HEK293 (cell line): ENCODE measurements around the gene PRSS33.

ENCODE experiments used
- CTCF ChIA-PET: fragments of 350-600 bp; formaldehyde crosslinking; extraction: SDS; loops from one replicate; lab custom pipeline; 2021; ENCODE audit warnings: antibody characterized with exemption; lab: Yijun Ruan, JAX
- POLR2A ChIA-PET: fragments of 300-600 bp; formaldehyde crosslinking; extraction: SDS; loops from one replicate; lab custom pipeline; 2020; ENCODE audit warnings: antibody characterized with exemption, inconsistent platforms; lab: Yijun Ruan, JAX
- H3K27ac ChIP-seq: fragments of 200-500 bp; sonication (Bioruptor generic); 2 replicates; pipeline ENCODE4 v1.5.1; 2014; ENCODE audit warnings: low read depth, low read length, control low read depth, inconsistent platforms; ENCODE audit errors: extremely low read depth
- H3K36me3 ChIP-seq, 2 experiments: fragments of 200-500 bp in 1 of 2; sonication (Bioruptor generic) in 1 of 2; 1 replicate in 1 of 2; 2 replicates in 1 of 2; pipeline ENCODE4 v1.5.1; 2014 to 2017; ENCODE audit warnings: inconsistent platforms in 2 of 2, low read length in 2 of 2; ENCODE audit not compliant: control insufficient read depth in 2 of 2, insufficient read depth in 1 of 2
- H3K4me1 ChIP-seq: fragments of 200-500 bp; sonication (Bioruptor generic); 2 replicates; pipeline ENCODE4 v1.5.1; 2014; ENCODE audit warnings: mild to moderate bottlenecking, low read length, inconsistent platforms; ENCODE audit not compliant: control insufficient read depth, insufficient read depth
- H3K4me3 ChIP-seq: 2 replicates; pipeline ENCODE4 v1.5.1; 2011; ENCODE audit warnings: low read depth, mild to moderate bottlenecking, control low read depth, low read length, moderate library complexity
- H3K9me3 ChIP-seq: fragments of 200-500 bp; sonication (Bioruptor generic); 2 replicates; pipeline ENCODE4 v1.5.1; 2014; ENCODE audit warnings: low read depth, low read length, inconsistent platforms; ENCODE audit not compliant: control insufficient read depth, insufficient read depth
- EGR2 ChIP-seq: fragments of 450-650 bp; formaldehyde crosslinking; IDR thresholded peaks from 2 replicates; pipeline ENCODE4 v1.5.1; 2016; ENCODE audit warnings: low read depth, missing biosample characterization, missing genetic modification characterization
- KLF1 ChIP-seq: fragments of 450-650 bp; formaldehyde crosslinking; IDR thresholded peaks from 2 replicates; pipeline ENCODE4 v1.5.1; 2016; ENCODE audit warnings: missing biosample characterization, missing genetic modification characterization
- MYNN ChIP-seq: fragments of 450-650 bp; formaldehyde crosslinking; IDR thresholded peaks from 2 replicates; pipeline ENCODE4 v1.5.1; 2016; ENCODE audit warnings: missing biosample characterization, missing genetic modification characterization, borderline replicate concordance
- PRDM1 ChIP-seq: fragments of 450-650 bp; formaldehyde crosslinking; IDR thresholded peaks from 2 replicates; pipeline ENCODE4; 2016; ENCODE audit warnings: missing biosample characterization, missing genetic modification characterization
- YY1 ChIP-seq: fragments of 450-650 bp; formaldehyde crosslinking; IDR thresholded peaks from 2 replicates; pipeline ENCODE4 v1.5.1; 2018; ENCODE audit warnings: missing biosample characterization, missing genetic modification characterization
- ZFHX2 ChIP-seq: fragments of 450-650 bp; formaldehyde crosslinking; conservative IDR thresholded peaks from 2 replicates; pipeline ENCODE4 v1.5.1; 2016; ENCODE audit warnings: missing biosample characterization, missing genetic modification characterization
- ZNF521 ChIP-seq: fragments of 450-650 bp; formaldehyde crosslinking; IDR thresholded peaks from 2 replicates; pipeline ENCODE4 v1.5.1; 2017; ENCODE audit warnings: missing biosample characterization, mild to moderate bottlenecking, missing genetic modification characterization
- ZNF571 ChIP-seq: fragments of 450-650 bp; formaldehyde crosslinking; IDR thresholded peaks from 2 replicates; pipeline ENCODE4 v1.5.0; 2017; ENCODE audit warnings: missing biosample characterization, missing genetic modification characterization
- TF ChIP-seq, protein P1 (sequence below): IDR thresholded peaks from 2 replicates; pipeline ENCODE4 v1.6.1; 2011; ENCODE audit warnings: mild to moderate bottlenecking, low read depth, low read length, borderline replicate concordance
- TF ChIP-seq, protein P2 (sequence below): fragments of 450-650 bp; formaldehyde crosslinking; IDR thresholded peaks from 2 replicates; pipeline ENCODE4 v1.5.1; 2016; ENCODE audit warnings: missing biosample characterization, missing genetic modification characterization
- TF ChIP-seq, protein P3 (sequence below): fragments of 450-650 bp; formaldehyde crosslinking; IDR thresholded peaks from 2 replicates; pipeline ENCODE4 v1.5.1; 2016; ENCODE audit warnings: missing biosample characterization, missing genetic modification characterization
- TF ChIP-seq, protein P4 (sequence below): fragments of 450-650 bp; formaldehyde crosslinking; IDR thresholded peaks from 2 replicates; pipeline ENCODE4 v1.5.1; 2016; ENCODE audit warnings: missing biosample characterization, missing genetic modification characterization
- TF ChIP-seq, protein P5 (sequence below): fragments of 450-650 bp; formaldehyde crosslinking; IDR thresholded peaks from 2 replicates; pipeline ENCODE4 v1.5.1; 2017; ENCODE audit warnings: missing biosample characterization, missing genetic modification characterization

PRSS33 gene

DNA sequence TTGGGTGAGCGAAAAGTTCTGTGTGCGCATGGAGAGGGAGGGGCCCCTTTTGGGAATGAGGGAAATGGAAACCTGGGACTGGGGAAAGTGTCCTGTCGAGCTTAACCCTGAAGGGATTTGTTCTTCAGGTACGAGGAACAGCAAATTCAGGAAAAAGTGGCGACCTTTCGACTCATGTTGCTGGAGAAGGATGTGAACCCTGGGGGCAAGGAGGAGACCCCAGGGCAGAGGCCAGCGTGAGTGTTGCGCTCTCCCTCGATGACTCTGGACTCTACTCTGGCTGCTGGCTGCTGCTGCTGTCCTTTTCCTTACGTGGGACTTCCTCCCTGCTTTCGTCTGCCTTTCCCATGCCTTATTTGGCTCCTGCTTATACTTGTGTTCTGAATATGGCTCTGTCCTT, 30.0 kb downstream of the PRSS33 start:
- no peak overlapping the region for H3K27ac ChIP-seq
- TF ChIP-seq ZNF571 = no peak
- no peak for TF ChIP-seq MYNN
- TF ChIP-seq PRDM1 (tag by site-specific recombination) = 0 out of 2 replicates have a peak, but pooled peaks have one; percentile 18
- no peak for TF ChIP-seq YY1 (tag by site-specific recombination)
- TF ChIP-seq, protein P1, sequence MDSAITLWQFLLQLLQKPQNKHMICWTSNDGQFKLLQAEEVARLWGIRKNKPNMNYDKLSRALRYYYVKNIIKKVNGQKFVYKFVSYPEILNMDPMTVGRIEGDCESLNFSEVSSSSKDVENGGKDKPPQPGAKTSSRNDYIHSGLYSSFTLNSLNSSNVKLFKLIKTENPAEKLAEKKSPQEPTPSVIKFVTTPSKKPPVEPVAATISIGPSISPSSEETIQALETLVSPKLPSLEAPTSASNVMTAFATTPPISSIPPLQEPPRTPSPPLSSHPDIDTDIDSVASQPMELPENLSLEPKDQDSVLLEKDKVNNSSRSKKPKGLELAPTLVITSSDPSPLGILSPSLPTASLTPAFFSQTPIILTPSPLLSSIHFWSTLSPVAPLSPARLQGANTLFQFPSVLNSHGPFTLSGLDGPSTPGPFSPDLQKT = no peak
- H3K36me3 ChIP-seq = peaks cover 57 to 89% of the 10 kb centered on the region in 2 experiments
- no peak overlapping the region for H3K4me3 ChIP-seq
- POLR2A ChIA-PET = interaction anchor here (0.9 to 1.8 kb wide), 2 partner anchors 11 to 14 kb away, joined by 4 read pairs; no protein-coding TSS in a partner anchor
- no peaks in the 10 kb centered on the region for H3K9me3 ChIP-seq
- H3K4me1 ChIP-seq = peaks cover 5% of the 10 kb centered on the region
- CTCF ChIA-PET = interaction anchor here (0.7 kb wide), 1 partner anchor 47 kb away, joined by 5 read pairs; no protein-coding TSS in a partner anchor

DNA sequence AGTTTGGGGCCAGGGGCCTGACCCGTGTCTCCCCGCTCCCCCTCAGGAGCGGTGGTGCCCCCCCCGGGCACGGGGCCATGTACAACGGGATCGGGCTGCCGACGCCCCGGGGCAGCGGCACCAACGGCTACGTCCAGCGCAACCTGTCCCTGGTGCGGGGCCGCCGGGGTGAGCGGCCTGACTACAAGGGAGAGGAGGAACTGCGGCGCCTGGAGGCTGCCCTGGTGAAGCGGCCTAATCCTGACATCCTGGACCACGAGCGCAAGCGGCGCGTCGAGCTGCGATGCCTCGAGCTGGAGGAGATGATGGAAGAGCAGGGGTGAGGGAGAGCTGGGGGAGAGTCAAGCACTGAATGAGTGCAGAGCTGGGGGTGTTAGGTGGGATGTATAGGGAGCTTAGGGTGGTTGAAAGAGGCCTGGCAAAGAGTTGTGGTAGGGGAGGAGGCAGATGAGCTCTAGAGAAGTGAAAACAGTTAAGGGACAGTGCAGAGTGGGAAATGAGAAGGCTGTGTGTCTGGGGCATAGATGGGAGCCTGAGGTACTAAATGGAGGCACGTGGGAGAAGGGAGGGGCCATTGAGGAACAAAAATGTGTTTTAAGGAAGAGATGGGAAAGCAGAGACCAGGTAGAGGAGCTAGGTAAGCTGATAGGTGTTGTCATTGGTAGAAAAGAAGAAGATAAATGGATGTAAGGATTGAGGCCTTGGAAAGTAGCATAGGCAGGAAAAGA, 30.9 kb downstream of the PRSS33 start:
- ChIA-PET POLR2A (interaction anchor here (0.7 to 1.8 kb wide), 3 partner anchors 12 to 153 kb away, joined by 3 to 4 read pairs (median 4); no protein-coding TSS in a partner anchor), CTCF (interaction anchor here (0.6 kb wide), 1 partner anchor 104 kb away, joined by 4 read pairs; no protein-coding TSS in a partner anchor)
- TF ChIP-seq EGR2 (tag by site-specific recombination) = peak; percentile 37; the same call in 1 of the 2 replicates
- TF ChIP-seq, protein P2, sequence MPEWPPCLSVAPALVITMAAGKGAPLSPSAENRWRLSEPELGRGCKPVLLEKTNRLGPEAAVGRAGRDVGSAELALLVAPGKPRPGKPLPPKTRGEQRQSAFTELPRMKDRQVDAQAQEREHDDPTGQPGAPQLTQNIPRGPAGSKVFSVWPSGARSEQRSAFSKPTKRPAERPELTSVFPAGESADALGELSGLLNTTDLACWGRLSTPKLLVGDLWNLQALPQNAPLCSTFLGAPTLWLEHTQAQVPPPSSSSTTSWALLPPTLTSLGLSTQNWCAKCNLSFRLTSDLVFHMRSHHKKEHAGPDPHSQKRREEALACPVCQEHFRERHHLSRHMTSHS (tag by site-specific recombination) = 0 out of 2 replicates have a peak, but pooled peaks have one; percentile 34
- TF ChIP-seq, protein P3, sequence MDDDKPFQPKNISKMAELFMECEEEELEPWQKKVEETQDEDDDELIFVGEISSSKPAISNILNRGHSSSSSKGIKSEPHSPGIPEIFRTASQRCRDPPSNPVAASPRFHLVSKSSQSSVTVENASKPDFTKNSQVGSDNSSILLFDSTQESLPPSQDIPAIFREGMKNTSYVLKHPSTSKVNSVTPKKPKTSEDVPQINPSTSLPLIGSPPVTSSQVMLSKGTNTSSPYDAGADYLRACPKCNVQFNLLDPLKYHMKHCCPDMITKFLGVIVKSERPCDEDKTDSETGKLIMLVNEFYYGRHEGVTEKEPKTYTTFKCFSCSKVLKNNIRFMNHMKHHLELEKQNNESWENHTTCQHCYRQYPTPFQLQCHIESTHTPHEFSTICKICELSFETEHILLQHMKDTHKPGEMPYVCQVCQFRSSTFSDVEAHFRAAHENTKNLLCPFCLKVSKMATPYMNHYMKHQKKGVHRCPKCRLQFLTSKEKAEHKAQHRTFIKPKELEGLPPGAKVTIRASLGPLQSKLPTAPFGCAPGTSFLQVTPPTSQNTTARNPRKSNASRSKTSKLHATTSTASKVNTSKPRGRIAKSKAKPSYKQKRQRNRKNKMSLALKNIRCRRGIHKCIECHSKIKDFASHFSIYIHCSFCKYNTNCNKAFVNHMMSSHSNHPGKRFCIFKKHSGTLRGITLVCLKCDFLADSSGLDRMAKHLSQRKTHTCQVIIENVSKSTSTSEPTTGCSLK (tag by site-specific recombination) = no peak
- TF ChIP-seq PRDM1 (tag by site-specific recombination) = peak; percentile 69
- peak; percentile 37; the same call in 1 of the 2 replicates for TF ChIP-seq ZFHX2
- H3K9me3 ChIP-seq = no peaks in the 10 kb centered on the region
- H3K27ac ChIP-seq = 0 out of 2 replicates have a peak overlapping the region, but pooled peaks have one; percentile 2
- no peak overlapping the region for H3K4me3 ChIP-seq
- H3K4me1 ChIP-seq = peaks cover 5% of the 10 kb centered on the region
- peaks cover 51 to 80% of the 10 kb centered on the region in 2 experiments for H3K36me3 ChIP-seq

DNA sequence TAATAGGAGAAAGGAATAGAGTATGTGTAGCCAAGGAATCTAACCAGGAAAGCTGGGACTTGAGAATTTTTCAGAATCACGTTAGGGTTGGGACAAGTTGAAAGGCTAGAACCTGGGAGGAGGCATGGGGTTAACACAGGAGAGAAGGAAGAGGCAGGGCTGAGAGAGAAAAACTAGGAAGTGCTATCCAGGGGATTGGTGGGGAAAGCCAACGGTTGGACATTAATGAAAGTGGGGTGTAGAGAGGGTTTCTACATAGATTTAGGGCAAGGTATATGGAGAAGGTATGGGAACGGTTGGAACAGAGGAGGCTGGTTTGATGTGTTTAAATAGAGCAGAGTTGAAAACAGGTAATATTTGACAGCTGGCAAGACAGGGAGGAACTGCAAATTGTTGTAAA, 32.2 kb downstream of the PRSS33 start:
- POLR2A ChIA-PET = no interaction called here
- Histone ChIP-seq H3K36me3 (peaks cover 38 to 67% of the 10 kb centered on the region in 2 experiments), H3K4me3 (peak overlapping the region; percentile 96), H3K27ac (no peak overlapping the region; the same call in 1 of the 2 replicates), H3K9me3 (no peaks in the 10 kb centered on the region), H3K4me1 (peaks cover 5% of the 10 kb centered on the region)
- TF ChIP-seq ZNF521 (no peak), KLF1 (no peak), PRDM1 (tag by site-specific recombination) (peak; percentile 60)
- TF ChIP-seq, protein P4, sequence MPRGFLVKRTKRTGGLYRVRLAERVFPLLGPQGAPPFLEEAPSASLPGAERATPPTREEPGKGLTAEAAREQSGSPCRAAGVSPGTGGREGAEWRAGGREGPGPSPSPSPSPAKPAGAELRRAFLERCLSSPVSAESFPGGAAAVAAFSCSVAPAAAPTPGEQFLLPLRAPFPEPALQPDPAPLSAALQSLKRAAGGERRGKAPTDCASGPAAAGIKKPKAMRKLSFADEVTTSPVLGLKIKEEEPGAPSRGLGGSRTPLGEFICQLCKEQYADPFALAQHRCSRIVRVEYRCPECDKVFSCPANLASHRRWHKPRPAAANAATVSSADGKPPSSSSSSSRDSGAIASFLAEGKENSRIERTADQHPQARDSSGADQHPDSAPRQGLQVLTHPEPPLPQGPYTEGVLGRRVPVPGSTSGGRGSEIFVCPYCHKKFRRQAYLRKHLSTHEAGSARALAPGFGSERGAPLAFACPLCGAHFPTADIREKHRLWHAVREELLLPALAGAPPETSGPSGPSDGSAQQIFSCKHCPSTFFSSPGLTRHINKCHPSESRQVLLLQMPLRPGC (tag by site-specific recombination) = 0 out of 2 replicates have a peak, but pooled peaks have one; percentile 1
- TF ChIP-seq, protein P5, sequence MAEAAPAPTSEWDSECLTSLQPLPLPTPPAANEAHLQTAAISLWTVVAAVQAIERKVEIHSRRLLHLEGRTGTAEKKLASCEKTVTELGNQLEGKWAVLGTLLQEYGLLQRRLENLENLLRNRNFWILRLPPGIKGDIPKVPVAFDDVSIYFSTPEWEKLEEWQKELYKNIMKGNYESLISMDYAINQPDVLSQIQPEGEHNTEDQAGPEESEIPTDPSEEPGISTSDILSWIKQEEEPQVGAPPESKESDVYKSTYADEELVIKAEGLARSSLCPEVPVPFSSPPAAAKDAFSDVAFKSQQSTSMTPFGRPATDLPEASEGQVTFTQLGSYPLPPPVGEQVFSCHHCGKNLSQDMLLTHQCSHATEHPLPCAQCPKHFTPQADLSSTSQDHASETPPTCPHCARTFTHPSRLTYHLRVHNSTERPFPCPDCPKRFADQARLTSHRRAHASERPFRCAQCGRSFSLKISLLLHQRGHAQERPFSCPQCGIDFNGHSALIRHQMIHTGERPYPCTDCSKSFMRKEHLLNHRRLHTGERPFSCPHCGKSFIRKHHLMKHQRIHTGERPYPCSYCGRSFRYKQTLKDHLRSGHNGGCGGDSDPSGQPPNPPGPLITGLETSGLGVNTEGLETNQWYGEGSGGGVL (tag by site-specific recombination) = no peak
- CTCF ChIA-PET = interaction anchor here (1.8 kb wide), 1 partner anchor 14 kb away, joined by 3 read pairs; no protein-coding TSS in a partner anchor
